Hematopoietic multipotent progenitor cell treated with erythropoietin and hydrocortisone succinate and interleukin-3 and kit ligand, for 4 days (in vitro differentiated cells): ENCODE measurements around the gene GRIP2.

Experiments used
- DNase-seq: peaks from one replicate; pipeline ENCODE4 v3.0.0-alpha.2; 2015

The GRIP2 gene

GRCh38 chr3:14539742-14540491 lies at the start of gene GRIP2:
TSS of gene GRIP2 (minus strand) at chr3:14540342. CDS start at chr3:14540308, 34 bp downstream.
- DNase-seq, result no peak

DNA sequence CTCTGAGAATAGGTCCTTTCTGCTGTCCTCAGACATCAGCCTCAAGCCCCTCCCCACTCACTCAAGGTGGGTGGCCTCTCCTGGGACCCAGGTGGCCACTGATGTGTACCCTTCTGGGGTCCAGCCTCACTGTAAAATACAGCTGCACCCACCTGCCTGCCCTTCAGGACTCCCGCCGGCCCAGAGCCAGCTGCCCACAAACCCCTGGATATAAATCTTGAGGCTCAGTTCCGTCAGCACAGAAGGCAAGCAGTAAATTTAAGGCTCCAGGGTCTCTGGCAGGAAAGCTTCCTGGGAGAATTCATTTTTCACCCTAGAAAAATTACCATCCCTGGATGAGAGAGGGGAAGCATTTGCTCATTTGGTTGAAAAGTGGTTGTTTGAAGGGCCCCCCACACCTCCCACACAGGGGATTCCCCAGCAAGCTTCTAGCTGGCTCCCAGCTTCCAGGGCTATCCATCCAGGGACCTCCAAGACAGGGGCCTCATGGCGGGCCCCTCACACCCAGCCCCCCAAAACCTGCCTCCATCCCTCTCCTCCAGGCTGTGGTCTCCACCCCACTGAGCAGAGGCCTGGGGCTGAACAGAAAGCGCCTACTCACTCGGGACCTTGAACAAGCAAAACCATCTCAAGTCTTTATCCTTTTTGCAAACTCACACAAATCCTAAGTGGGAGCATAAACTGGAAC lies 48.4 kb upstream of the GRIP2 start:
- DNase-seq, result no peak

GRCh38 chr3:14587740-14588360 lies 47.7 kb upstream of the GRIP2 start:
- peak; percentile 17 for DNase-seq

DNA sequence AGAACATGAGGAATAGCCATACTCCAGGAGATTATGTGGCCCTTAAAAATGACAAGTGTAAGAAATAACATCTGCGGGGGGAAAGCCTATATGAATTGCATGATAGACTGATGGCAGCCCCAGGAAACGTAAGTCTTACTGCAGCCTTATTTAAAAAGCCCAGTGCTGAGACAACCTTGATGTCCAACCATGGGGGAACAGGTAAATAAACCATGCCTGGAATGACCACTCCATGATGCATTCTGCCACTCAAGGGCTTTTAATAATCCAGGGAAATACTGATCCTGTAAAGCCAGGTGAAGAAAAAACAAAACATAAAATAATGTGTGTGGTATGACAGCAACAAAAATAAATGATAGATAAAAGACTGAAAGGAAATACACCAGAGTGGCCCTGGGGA lies 46.5 kb upstream of the GRIP2 start:
- no peak for DNase-seq

DNA sequence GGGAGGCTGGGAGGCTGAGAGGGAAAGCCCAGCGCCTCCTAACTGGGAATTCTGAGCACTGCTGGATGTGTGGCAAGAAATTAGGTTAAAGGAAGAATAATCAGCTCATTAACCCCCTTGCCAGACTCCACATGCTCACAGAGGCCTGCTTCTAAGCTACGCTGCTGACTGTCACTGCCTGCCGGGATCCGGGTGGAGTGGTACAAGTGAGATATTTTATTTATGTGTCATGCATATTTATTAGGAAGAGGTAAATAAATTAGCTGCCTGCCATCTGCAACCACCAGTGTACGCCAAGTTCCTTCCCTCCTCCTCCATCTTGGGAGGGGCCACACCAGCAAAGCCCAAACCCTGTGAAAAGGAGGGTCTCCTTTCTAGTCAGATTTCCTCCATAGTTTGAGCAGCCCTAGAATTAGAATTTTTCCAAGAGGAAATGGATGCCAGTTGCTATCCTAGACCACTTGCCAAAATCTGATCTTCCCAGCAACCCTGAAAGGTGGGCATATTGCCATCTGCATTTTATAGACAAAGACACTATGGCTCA lies 43.5 kb upstream of the GRIP2 start:
- no peak for DNase-seq

GRCh38 chr3:14582045-14582410 lies 41.9 kb upstream of the GRIP2 start:
- DNase-seq, result no peak

GRCh38 chr3:14581334-14582044 lies 41.3 kb upstream of the GRIP2 start:
- no peak for DNase-seq

DNA sequence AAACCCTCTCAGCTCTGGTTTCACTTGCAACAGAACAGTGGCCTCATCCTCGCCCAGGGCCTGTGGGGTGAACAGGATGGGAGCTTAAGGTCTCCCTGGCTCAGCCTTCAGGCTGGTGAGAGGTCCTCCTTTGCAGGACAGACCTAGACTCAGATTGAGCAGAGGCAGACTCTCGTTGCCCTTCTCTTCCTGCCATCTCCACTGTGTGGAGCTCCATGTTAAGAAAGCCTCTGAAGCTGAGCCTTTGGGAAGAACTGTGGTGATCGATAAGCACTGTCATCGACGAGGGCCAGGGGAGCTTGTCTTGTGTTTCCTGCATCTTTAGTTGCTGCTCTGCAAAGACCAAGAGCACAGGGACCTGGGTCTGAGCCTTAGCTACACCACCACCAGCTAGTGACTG lies 37.8 kb upstream of the GRIP2 start:
- DNase-seq, result no peak

- DNase-seq, result no peak
These were observed 36.0 kb upstream of the GRIP2 start for GRCh38 chr3:14576163-14576562.

- no peak for DNase-seq
These were observed 34.0 kb upstream of the GRIP2 start for GRCh38 chr3:14574183-14574582.

GRCh38 chr3:14573706-14574105 lies 33.6 kb upstream of the GRIP2 start:
- no peak for DNase-seq

DNA sequence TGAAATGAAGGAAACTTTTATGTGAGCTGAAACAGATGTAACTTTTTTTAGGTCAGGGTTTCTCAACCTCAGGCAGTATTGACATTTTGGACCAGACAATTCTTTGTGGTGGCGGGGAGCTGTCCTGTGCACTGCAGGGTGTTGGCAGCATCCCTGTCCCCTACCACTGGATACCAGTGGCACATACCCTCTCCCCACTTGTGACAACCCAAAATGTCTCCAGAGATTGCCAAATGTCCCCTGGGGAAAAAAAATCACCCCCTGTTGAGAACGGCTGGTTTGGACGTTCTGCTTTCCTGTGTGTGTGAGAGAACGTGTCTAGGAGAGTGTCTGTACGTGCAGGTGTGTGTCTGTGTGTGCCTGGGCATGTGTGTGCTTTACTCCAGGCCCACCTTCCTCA lies 30.7 kb upstream of the GRIP2 start:
- DNase-seq, result no peak

- DNase-seq, result peak; percentile 46
These were observed 29.9 kb upstream of the GRIP2 start for GRCh38 chr3:14570089-14570488.

DNA sequence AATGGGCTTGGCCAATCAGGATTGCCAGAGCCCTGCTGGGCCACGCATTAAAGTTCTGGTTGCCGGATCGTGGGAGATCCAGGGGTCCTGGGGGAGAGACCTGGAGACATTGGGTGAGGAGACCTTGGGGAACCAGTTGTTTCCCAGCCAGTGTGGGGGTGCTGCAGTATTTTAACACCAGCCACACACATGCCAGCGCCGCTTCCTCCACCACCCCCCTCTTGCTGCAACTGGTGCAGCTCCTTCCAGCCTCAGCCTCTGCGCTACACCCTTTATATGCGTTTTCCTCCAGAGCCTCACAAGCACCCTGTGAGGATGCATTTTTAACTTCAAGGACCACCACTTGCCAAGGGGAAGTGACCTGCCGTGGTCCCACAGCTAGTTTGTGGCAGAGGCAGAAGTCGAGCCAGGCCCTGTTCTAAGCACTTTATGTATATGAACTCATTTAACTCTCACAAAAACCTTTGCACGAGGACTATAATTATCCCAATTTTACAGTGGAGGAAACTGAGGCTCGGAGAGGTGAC lies 29.4 kb upstream of the GRIP2 start:
- DNase-seq, result no peak

DNA sequence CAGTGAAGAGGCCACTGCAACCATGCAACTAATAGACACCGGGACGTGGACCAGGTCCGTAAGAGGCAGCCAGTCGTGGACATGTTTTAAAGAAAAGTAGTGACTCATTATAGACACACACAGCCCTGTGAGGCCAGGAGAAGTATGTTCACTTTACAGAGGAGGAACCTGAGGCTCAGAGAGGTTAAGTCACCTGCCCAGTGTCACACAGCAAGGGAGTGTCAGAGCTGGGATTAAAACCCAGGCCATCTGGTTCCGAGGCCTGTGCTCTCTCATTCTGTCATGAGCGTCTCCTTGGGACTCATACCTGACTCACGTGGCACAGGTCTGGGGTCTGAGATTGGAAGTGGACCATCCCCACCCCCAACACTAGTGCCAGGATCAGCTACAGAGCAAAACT lies 28.1 kb upstream of the GRIP2 start:
- DNase-seq, result no peak

GRCh38 chr3:14566812-14567211 lies 26.7 kb upstream of the GRIP2 start:
- DNase-seq, result no peak

DNA sequence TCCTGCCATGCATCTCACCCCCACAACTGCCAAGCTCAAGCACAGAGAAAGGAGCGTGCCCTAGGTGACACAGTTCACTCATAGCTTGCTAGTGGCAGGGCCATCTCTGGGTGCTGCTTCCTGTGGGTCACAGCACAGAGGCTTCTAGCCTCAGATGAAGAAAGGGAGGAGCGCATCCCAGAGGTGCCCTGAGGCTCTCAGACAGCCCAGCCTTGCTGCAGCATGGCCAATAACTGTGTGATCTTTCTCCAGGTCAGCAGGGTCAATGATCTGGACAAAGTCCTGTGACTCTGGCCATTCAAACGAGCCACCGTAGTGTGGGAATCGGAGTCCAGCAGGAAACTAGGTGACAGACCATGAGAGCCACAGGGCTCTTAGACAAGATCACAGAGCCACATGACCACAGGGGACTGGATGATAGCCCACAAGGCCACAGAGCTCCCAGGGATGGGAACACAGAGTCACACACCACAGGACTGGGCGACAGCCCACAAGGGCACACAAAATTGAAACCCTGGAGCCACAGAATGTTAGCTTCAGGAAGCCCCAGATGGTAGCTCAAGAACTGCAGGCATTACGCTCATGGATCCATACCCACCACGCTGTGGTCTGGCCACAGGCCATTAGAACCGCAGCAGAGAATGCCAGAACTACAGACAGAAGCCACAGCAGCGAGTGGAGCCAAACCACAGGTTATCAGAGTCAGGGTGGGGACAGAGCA lies 25.9 kb upstream of the GRIP2 start:
- peak; percentile 91 for DNase-seq

- DNase-seq, result no peak
These were observed 24.6 kb upstream of the GRIP2 start for GRCh38 chr3:14564741-14565140.

DNA sequence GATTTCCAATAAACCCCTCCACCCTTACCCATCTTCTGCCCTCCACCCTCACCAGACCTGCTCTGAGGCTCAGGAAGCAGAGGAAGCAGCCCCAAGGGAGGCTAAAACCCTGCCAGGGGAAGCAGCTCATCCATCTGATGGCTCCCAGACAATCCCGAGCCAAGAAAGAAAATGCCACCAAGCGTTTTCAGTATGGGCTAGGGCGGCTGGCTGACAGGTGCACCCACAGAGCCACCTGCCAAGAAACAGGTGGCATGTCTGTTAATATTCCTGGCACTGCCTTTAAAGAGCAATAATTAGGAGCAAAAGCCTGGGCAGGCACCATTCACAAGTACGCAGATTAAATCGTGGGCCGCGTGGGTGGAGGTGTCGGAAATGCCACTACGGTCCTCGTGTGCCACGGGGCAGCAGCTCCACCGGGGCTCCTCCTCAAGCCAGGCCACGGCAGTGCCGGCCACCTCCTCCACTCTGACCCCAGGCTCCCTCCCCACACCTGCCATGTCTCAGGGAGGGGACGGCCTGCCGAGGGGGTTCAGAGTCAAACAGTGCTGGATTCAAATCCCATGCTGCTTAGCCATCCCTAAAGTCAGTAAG lies 23.9 kb upstream of the GRIP2 start:
- DNase-seq, result no peak

DNA sequence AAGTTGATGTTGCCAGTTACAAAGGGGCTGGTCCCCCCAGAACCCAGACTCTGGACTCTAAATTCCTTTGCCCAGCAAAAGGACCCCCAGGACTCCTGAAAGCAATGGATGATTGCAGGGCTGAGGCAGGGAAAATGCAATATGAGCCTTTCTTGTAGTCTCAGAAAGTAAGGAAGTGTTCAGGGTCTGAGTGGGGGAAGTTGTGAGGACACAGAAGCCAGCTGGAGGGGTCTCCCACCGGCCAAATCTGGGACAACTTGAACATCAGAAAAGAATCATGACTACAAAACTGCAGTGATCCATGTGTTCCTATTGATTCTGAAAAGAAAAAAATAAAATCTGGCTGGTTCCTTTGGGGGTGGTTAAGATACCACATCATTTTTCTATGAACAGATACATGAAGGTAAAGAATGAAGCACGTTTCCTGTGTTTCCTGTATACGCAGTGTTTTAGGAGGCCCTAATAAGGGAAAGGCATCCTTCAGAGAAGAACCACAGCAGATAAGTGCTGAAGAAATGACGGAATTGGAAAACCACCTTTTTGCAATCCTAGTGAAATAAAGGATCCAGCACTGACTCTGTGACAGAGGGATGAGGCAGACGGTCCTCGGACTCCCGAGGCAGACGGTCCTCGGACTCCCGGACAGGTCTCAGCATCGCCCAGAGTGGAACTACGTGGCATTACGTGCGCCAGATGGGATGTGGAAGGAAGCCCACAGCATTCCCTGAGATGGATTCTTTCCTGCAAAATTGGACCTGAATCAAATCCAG lies 22.2 kb upstream of the GRIP2 start:
- DNase-seq, result no peak
